Central memory CD8-positive, alpha-beta T cell (primary cell): ENCODE results near the gene PLEKHG5.

ENCODE experiments used
- ATAC-seq: fragments of 150-1000 bp; cut with Tn5 transposase; replicated peaks from 2 replicates; pipeline ENCODE4 v1.10.0; 2022; ENCODE audit warnings: mild to moderate bottlenecking, moderate FRiP score, moderate number of reproducible peaks; ENCODE audit not compliant: poor library complexity, severe bottlenecking; ENCODE audit errors: extremely low read depth
- DNase-seq, 2 donors: peaks; one replicate each; pipeline ENCODE4 v3.0.0; 2021; ENCODE audit warnings: low spot score in 2 of 2
- H3K27ac Mint-ChIP-seq: one replicate; pipeline ENCODE4 v1.8.0; 2022; ENCODE audit warnings: low read depth, mild to moderate bottlenecking, moderate library complexity, mixed read lengths
- H3K27me3 Mint-ChIP-seq: one replicate; pipeline ENCODE4 v1.8.0; 2022; ENCODE audit warnings: mixed read lengths
- H3K36me3 Mint-ChIP-seq: one replicate; pipeline ENCODE4 v1.8.0; 2022; ENCODE audit warnings: mild to moderate bottlenecking, moderate library complexity, mixed read lengths; ENCODE audit not compliant: insufficient read depth
- H3K4me1 Mint-ChIP-seq: one replicate; pipeline ENCODE4 v1.8.0; 2022; ENCODE audit warnings: mixed read lengths
- H3K4me3 Mint-ChIP-seq: one replicate; pipeline ENCODE4 v1.8.0; 2022; ENCODE audit warnings: mild to moderate bottlenecking, moderate library complexity, mixed read lengths
- H3K9me3 Mint-ChIP-seq: one replicate; pipeline ENCODE4 v1.8.0; 2022; ENCODE audit warnings: mixed read lengths

Gene PLEKHG5

GRCh38 chr1:6508816-6509189 lies 17.3 kb upstream of the PLEKHG5 start:
- DNase-seq (no peak), ATAC-seq (no peak)
- Mint-ChIP-seq H3K9me3 (no peaks in the 10 kb centered on the region), H3K27me3 (peaks cover 19% of the 10 kb centered on the region), H3K27ac (no peak overlapping the region), H3K4me3 (no peak overlapping the region), H3K4me1 (no peaks in the 10 kb centered on the region), H3K36me3 (no peaks in the 10 kb centered on the region)

- peaks cover 19% of the 10 kb centered on the region for H3K27me3 Mint-ChIP-seq
- ATAC-seq (no peak), DNase-seq (no peak)
- no peak overlapping the region for H3K27ac Mint-ChIP-seq
- no peak overlapping the region for H3K4me3 Mint-ChIP-seq
- H3K36me3 Mint-ChIP-seq = no peaks in the 10 kb centered on the region
- H3K4me1 Mint-ChIP-seq = no peaks in the 10 kb centered on the region
- no peaks in the 10 kb centered on the region for H3K9me3 Mint-ChIP-seq
Observed at GRCh38 chr1:6508154-6508815, 16.8 kb upstream of the PLEKHG5 start.

GRCh38 chr1:6507461-6507911 lies 16.0 kb upstream of the PLEKHG5 start:
- ATAC-seq = no peak
- Mint-ChIP-seq H3K36me3 (no peaks in the 10 kb centered on the region), H3K4me1 (no peaks in the 10 kb centered on the region), H3K27me3 (peaks cover 19% of the 10 kb centered on the region), H3K9me3 (no peaks in the 10 kb centered on the region), H3K4me3 (no peak overlapping the region), H3K27ac (no peak overlapping the region)
- no peak for DNase-seq

- DNase-seq (no peak), ATAC-seq (no peak)
- Mint-ChIP-seq H3K4me3 (no peak overlapping the region), H3K4me1 (no peaks in the 10 kb centered on the region), H3K36me3 (no peaks in the 10 kb centered on the region), H3K9me3 (no peaks in the 10 kb centered on the region), H3K27me3 (peaks cover 19% of the 10 kb centered on the region), H3K27ac (no peak overlapping the region)
Observed at GRCh38 chr1:6507037-6507428, 15.6 kb upstream of the PLEKHG5 start.

GRCh38 chr1:6506210-6507036 lies 15.0 kb upstream of the PLEKHG5 start:
- DNase-seq (no peak), ATAC-seq (no peak)
- no peaks in the 10 kb centered on the region for H3K36me3 Mint-ChIP-seq
- H3K9me3 Mint-ChIP-seq = no peaks in the 10 kb centered on the region
- H3K4me3 Mint-ChIP-seq = no peak overlapping the region
- H3K4me1 Mint-ChIP-seq = no peaks in the 10 kb centered on the region
- H3K27me3 Mint-ChIP-seq = peaks cover 23% of the 10 kb centered on the region
- no peak overlapping the region for H3K27ac Mint-ChIP-seq

GRCh38 chr1:6505367-6506209 lies 14.1 kb upstream of the PLEKHG5 start:
- DNase-seq = no peak
- H3K4me3 Mint-ChIP-seq = no peak overlapping the region
- peaks cover 31% of the 10 kb centered on the region for H3K27me3 Mint-ChIP-seq
- no peaks in the 10 kb centered on the region for H3K36me3 Mint-ChIP-seq
- H3K9me3 Mint-ChIP-seq = no peaks in the 10 kb centered on the region
- no peak for ATAC-seq
- no peak overlapping the region for H3K27ac Mint-ChIP-seq
- H3K4me1 Mint-ChIP-seq = no peaks in the 10 kb centered on the region

- H3K36me3 Mint-ChIP-seq = no peaks in the 10 kb centered on the region
- no peaks in the 10 kb centered on the region for H3K9me3 Mint-ChIP-seq
- no peak for DNase-seq
- peaks cover 37% of the 10 kb centered on the region for H3K27me3 Mint-ChIP-seq
- H3K27ac Mint-ChIP-seq = no peak overlapping the region
- no peak for ATAC-seq
- no peaks in the 10 kb centered on the region for H3K4me1 Mint-ChIP-seq
- H3K4me3 Mint-ChIP-seq = no peak overlapping the region
Observed at GRCh38 chr1:6504887-6505286, 13.4 kb upstream of the PLEKHG5 start.

GRCh38 chr1:6503884-6504602 lies 12.6 kb upstream of the PLEKHG5 start:
- no peaks in the 10 kb centered on the region for H3K36me3 Mint-ChIP-seq
- DNase-seq (no peak), ATAC-seq (no peak)
- no peak overlapping the region for H3K27ac Mint-ChIP-seq
- H3K9me3 Mint-ChIP-seq = no peaks in the 10 kb centered on the region
- H3K4me1 Mint-ChIP-seq = no peaks in the 10 kb centered on the region
- H3K27me3 Mint-ChIP-seq = peaks cover 37% of the 10 kb centered on the region
- no peak overlapping the region for H3K4me3 Mint-ChIP-seq

GRCh38 chr1:6502000-6502891 lies 10.8 kb upstream of the PLEKHG5 start:
- H3K27ac Mint-ChIP-seq = no peak overlapping the region
- no peak for DNase-seq
- H3K4me1 Mint-ChIP-seq = peaks cover 6% of the 10 kb centered on the region
- no peak overlapping the region for H3K4me3 Mint-ChIP-seq
- ATAC-seq = no peak
- H3K9me3 Mint-ChIP-seq = no peaks in the 10 kb centered on the region
- no peaks in the 10 kb centered on the region for H3K36me3 Mint-ChIP-seq
- H3K27me3 Mint-ChIP-seq = peaks cover 45% of the 10 kb centered on the region

- Mint-ChIP-seq H3K9me3 (no peaks in the 10 kb centered on the region), H3K4me3 (no peak overlapping the region), H3K4me1 (peaks cover 6% of the 10 kb centered on the region), H3K27ac (no peak overlapping the region), H3K36me3 (no peaks in the 10 kb centered on the region), H3K27me3 (peaks cover 36% of the 10 kb centered on the region)
- ATAC-seq (no peak), DNase-seq (no peak)
Observed at GRCh38 chr1:6501279-6501813, 9.9 kb upstream of the PLEKHG5 start.

GRCh38 chr1:6500544-6501278 lies 9.2 kb upstream of the PLEKHG5 start:
- no peak for DNase-seq
- ATAC-seq = no peak
- no peaks in the 10 kb centered on the region for H3K9me3 Mint-ChIP-seq

More at GRCh38 chr1:6500544-6501278, 9.2 kb upstream of the PLEKHG5 start:
- no peak overlapping the region for H3K27ac Mint-ChIP-seq
- H3K27me3 Mint-ChIP-seq = peaks cover 35% of the 10 kb centered on the region
- H3K36me3 Mint-ChIP-seq = no peaks in the 10 kb centered on the region
- peaks cover 10% of the 10 kb centered on the region for H3K4me1 Mint-ChIP-seq
- no peak overlapping the region for H3K4me3 Mint-ChIP-seq
